Osteocyte (in vitro differentiated cells): ENCODE measurements around the gene JPH3. TPM values are rescaled to one million over a fixed set of nuclear protein-coding genes. Genes with fewer than 3 reads are reported as not detected.

ENCODE experiments used
- DNase-seq: peaks from one replicate; pipeline ENCODE4 v3.0.0; 2021; ENCODE audit warnings: mixed read lengths; ENCODE audit not compliant: unreplicated experiment; ENCODE audit errors: extremely low spot score
- H3K27ac Mint-ChIP-seq: one replicate; pipeline ENCODE4 v1.8.0; 2021; ENCODE audit warnings: mild to moderate bottlenecking, mixed read lengths; ENCODE audit not compliant: unreplicated experiment
- H3K27me3 Mint-ChIP-seq: one replicate; pipeline ENCODE4 v1.8.0; 2021; ENCODE audit warnings: mixed read lengths; ENCODE audit not compliant: unreplicated experiment
- H3K36me3 Mint-ChIP-seq: one replicate; pipeline ENCODE4 v1.8.0; 2021; ENCODE audit warnings: mixed read lengths; ENCODE audit not compliant: unreplicated experiment
- H3K4me1 Mint-ChIP-seq: one replicate; pipeline ENCODE4 v1.8.0; 2021; ENCODE audit warnings: mixed read lengths; ENCODE audit not compliant: unreplicated experiment
- H3K4me3 Mint-ChIP-seq: one replicate; pipeline ENCODE4 v1.8.0; 2021; ENCODE audit warnings: mild to moderate bottlenecking, moderate library complexity, mixed read lengths; ENCODE audit not compliant: unreplicated experiment
- H3K9me3 Mint-ChIP-seq: one replicate; pipeline ENCODE4 v1.8.0; 2021; ENCODE audit warnings: mixed read lengths; ENCODE audit not compliant: unreplicated experiment
- total RNA-seq: library from RNA; stranded (reverse); gene quantifications from 2 replicates; pipeline ENCODE4 v1.2.1, GENCODE V29; 2021
- TF ChIP-seq, protein P1 (sequence below): fragments of 200-600 bp; sonication (generic); IDR thresholded peaks from 2 replicates; pipeline ENCODE4 v1.5.0; 2021; ENCODE audit warnings: antibody characterized with exemption, mild to moderate bottlenecking, moderate library complexity

The JPH3 gene
- total RNA-seq, 1 donor from 2014 or later = 2.6 TPM

- DNase-seq = no peak
- TF ChIP-seq, protein P1, sequence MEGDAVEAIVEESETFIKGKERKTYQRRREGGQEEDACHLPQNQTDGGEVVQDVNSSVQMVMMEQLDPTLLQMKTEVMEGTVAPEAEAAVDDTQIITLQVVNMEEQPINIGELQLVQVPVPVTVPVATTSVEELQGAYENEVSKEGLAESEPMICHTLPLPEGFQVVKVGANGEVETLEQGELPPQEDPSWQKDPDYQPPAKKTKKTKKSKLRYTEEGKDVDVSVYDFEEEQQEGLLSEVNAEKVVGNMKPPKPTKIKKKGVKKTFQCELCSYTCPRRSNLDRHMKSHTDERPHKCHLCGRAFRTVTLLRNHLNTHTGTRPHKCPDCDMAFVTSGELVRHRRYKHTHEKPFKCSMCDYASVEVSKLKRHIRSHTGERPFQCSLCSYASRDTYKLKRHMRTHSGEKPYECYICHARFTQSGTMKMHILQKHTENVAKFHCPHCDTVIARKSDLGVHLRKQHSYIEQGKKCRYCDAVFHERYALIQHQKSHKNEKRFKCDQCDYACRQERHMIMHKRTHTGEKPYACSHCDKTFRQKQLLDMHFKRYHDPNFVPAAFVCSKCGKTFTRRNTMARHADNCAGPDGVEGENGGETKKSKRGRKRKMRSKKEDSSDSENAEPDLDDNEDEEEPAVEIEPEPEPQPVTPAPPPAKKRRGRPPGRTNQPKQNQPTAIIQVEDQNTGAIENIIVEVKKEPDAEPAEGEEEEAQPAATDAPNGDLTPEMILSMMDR = no peak
- Mint-ChIP-seq H3K27me3 (peaks cover 76% of the 10 kb centered on the region), H3K36me3 (no peaks in the 10 kb centered on the region), H3K4me1 (peaks cover 17% of the 10 kb centered on the region), H3K9me3 (no peaks in the 10 kb centered on the region), H3K27ac (peak overlapping the region; percentile 41), H3K4me3 (peak overlapping the region; percentile 72)
Observed at GRCh38 chr16:87602821-87603683, 744 bp downstream of the JPH3 start.

GRCh38 chr16:87603684-87604633 lies 1.7 kb downstream of the JPH3 start:
- TF ChIP-seq, protein P1 = no peak
- H3K4me3 Mint-ChIP-seq = peak overlapping the region; percentile 72
- no peak overlapping the region for H3K27ac Mint-ChIP-seq
- H3K4me1 Mint-ChIP-seq = peaks cover 17% of the 10 kb centered on the region
- H3K27me3 Mint-ChIP-seq = peaks cover 75% of the 10 kb centered on the region
- H3K9me3 Mint-ChIP-seq = no peaks in the 10 kb centered on the region
- no peak for DNase-seq
- no peaks in the 10 kb centered on the region for H3K36me3 Mint-ChIP-seq

DNA sequence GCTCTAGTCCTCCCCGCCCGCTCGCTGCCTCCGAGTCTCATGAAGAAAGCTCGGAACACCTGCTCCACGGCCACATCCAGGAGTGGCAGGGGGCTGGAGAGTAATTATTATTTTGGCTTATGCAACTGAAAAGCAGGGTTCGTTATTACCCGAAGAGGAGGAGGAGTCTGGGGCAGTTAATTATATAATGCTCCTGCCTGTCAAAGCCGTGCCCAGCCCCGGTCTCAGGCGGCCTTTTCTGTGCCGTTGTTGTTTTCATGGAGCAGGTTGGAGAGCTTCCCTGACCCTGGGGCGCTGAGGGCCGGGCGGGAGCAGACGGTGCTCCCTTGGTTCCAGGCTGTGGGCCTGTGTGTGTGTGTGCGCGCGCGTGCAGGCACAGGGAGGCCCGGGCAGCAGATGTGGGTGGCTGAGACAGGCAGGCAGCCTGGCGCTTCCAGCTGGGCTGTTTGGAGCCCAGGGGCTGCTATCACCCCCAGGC lies 2.4 kb downstream of the JPH3 start:
- Mint-ChIP-seq H3K4me1 (peaks cover 17% of the 10 kb centered on the region), H3K4me3 (no peak overlapping the region), H3K27ac (no peak overlapping the region), H3K9me3 (no peaks in the 10 kb centered on the region), H3K27me3 (peaks cover 68% of the 10 kb centered on the region), H3K36me3 (no peaks in the 10 kb centered on the region)
- no peak for DNase-seq
- TF ChIP-seq, protein P1 = no peak

- H3K4me1 Mint-ChIP-seq = peaks cover 12% of the 10 kb centered on the region
- H3K36me3 Mint-ChIP-seq = no peaks in the 10 kb centered on the region
- no peak overlapping the region for H3K4me3 Mint-ChIP-seq
- TF ChIP-seq, protein P1 = no peak
- H3K27me3 Mint-ChIP-seq = peaks cover 59% of the 10 kb centered on the region
- no peaks in the 10 kb centered on the region for H3K9me3 Mint-ChIP-seq
- no peak for DNase-seq
- H3K27ac Mint-ChIP-seq = no peak overlapping the region
Observed at GRCh38 chr16:87607223-87607622, 4.9 kb downstream of the JPH3 start.
